Measurements from ENCODE around the gene CALN1. TPM values are rescaled to one million over a fixed set of nuclear protein-coding genes. Genes with fewer than 3 reads are reported as not detected.
A peak's percentile ranks its signal among the peaks of the same experiment; 100 is the strongest.

Gene CALN1
- polyA plus RNA-seq, 3 donors: under 0.01 TPM; not detected in 2

- no peaks in the 10 kb centered on the region for H3K27me3 Mint-ChIP-seq (ENCODE audit: low read depth in 3 of 3)
- H3K79me2 ChIP-seq (ENCODE audit: insufficient read depth, low read length): no peaks in the 10 kb centered on the region
- H3K9me3 Mint-ChIP-seq: peaks cover 2 to 15% (median 4%) of the 10 kb centered on the region in 7 donors
- no peak overlapping the region for H3K4me3 Mint-ChIP-seq
- peak in 1 of 3 donors; percentile 11 for DNase-seq
- no peak overlapping the region for H3K9ac ChIP-seq (ENCODE audit: insufficient read depth, low read length, poor library complexity, severe bottlenecking)
- 100% methylated on average over 2 of the region's 5 CpGs for WGBS (ENCODE audit: insufficient coverage)
- H3K4me2 ChIP-seq (replicated peaks; ENCODE audit: extremely low read depth, low read length, poor library complexity, severe bottlenecking): no peak overlapping the region
- H3K36me3 ChIP-seq (replicated peaks in 1 of 2; ENCODE audit: control insufficient read depth in 1 of 2, insufficient read depth in 2 of 2, low read length in 2 of 2): no peaks in the 10 kb centered on the region
- H3K9me3 ChIP-seq (replicated peaks in 1 of 2; ENCODE audit: control insufficient read depth in 1 of 2, insufficient read depth in 1 of 2, low read length in 2 of 2): peaks cover 0 to 3% of the 10 kb centered on the region in 2 donors
- H2AFZ ChIP-seq (ENCODE audit: insufficient read depth, low read depth, low read length, poor library complexity, severe bottlenecking): no peak overlapping the region
- H3K4me1 Mint-ChIP-seq: peaks cover 51% of the 10 kb centered on the region
- TF ChIP-seq CTCF (IDR thresholded peaks at IDR 0.05): no peak
- H3K27ac Mint-ChIP-seq: peak overlapping the region in 6 of 7 donors; percentile 64 to 88 (median 83)
- no peaks in the 10 kb centered on the region for H3K27me3 ChIP-seq (ENCODE audit: control insufficient read depth in 2 of 2, insufficient read depth in 2 of 2, low read length in 2 of 2)
- intact Hi-C loops (cut with micrococcal nuclease): no loop called here
- H3K4me3 ChIP-seq (replicated peaks in 1 of 3; ENCODE audit: low read depth in 2 of 3, low read length in 3 of 3): no peak overlapping the region
- H3K36me3 Mint-ChIP-seq: no peaks in the 10 kb centered on the region
- H3K4me1 ChIP-seq (ENCODE audit: control insufficient read depth in 1 of 2, insufficient read depth in 2 of 2, low read length in 2 of 2): peaks cover 41 to 52% of the 10 kb centered on the region in 2 donors
- no peaks in the 10 kb centered on the region for H4K20me1 ChIP-seq (ENCODE audit: insufficient read depth, low read length)
- H3K27ac ChIP-seq (ENCODE audit: low read depth in 1 of 2, low read length in 2 of 2): peak overlapping the region; percentile 57 to 76
These were observed 7.4 kb downstream of the CALN1 start for GRCh38 chr7:72404743-72405142.

GRCh38 chr7:72403458-72404076, 8.6 kb downstream of the CALN1 start:
- Mint-ChIP-seq H3K27me3 (ENCODE audit: low read depth in 3 of 3) (peaks cover 0 to 2% (median 0%) of the 10 kb centered on the region in 3 donors), H3K9me3 (peaks cover 3 to 16% (median 6%) of the 10 kb centered on the region in 7 donors), H3K36me3 (no peaks in the 10 kb centered on the region), H3K27ac (peak overlapping the region; percentile 21 to 89 (median 84)), H3K4me1 (peaks cover 51% of the 10 kb centered on the region), H3K4me3 (peak overlapping the region in 1 of 2 donors; percentile 40)
- Histone ChIP-seq H3K4me1 (ENCODE audit: control insufficient read depth in 1 of 2, insufficient read depth in 2 of 2, low read length in 2 of 2) (peaks cover 41 to 52% of the 10 kb centered on the region in 2 donors), H3K9me3 (replicated peaks in 1 of 2; ENCODE audit: control insufficient read depth in 1 of 2, insufficient read depth in 1 of 2, low read length in 2 of 2) (peaks cover 0 to 3% of the 10 kb centered on the region in 2 donors), H3K4me3 (replicated peaks in 1 of 3; ENCODE audit: low read depth in 2 of 3, low read length in 3 of 3) (peak overlapping the region in 1 of 3 experiments; percentile 29), H3K4me2 (replicated peaks; ENCODE audit: extremely low read depth, low read length, poor library complexity, severe bottlenecking) (peak overlapping the region; percentile 51), H3K9ac (ENCODE audit: insufficient read depth, low read length, poor library complexity, severe bottlenecking) (peak overlapping the region; percentile 11), H3K27ac (ENCODE audit: low read depth in 1 of 2, low read length in 2 of 2) (peak overlapping the region; percentile 49 to 78), H2AFZ (ENCODE audit: insufficient read depth, low read depth, low read length, poor library complexity, severe bottlenecking) (peak overlapping the region; percentile 61), H3K27me3 (ENCODE audit: control insufficient read depth in 2 of 2, insufficient read depth in 2 of 2, low read length in 2 of 2) (no peaks in the 10 kb centered on the region), H3K36me3 (replicated peaks in 1 of 2; ENCODE audit: control insufficient read depth in 1 of 2, insufficient read depth in 2 of 2, low read length in 2 of 2) (no peaks in the 10 kb centered on the region), H4K20me1 (ENCODE audit: insufficient read depth, low read length) (no peaks in the 10 kb centered on the region), H3K79me2 (ENCODE audit: insufficient read depth, low read length) (no peaks in the 10 kb centered on the region)
- TF ChIP-seq CTCF (IDR thresholded peaks at IDR 0.05): no peak
- peak; percentile 74 to 94 (median 86) for DNase-seq
- intact Hi-C loops (cut with micrococcal nuclease): no loop called here
- 3% methylated on average over 6 of the region's 9 CpGs for WGBS (ENCODE audit: insufficient coverage)

Measured in CD14-positive monocyte (primary cell).